ENCODE measurements around the gene RCAN2.

Gene RCAN2

GRCh38 chr6:46217671-46218131 is 273.5 kb downstream of the RCAN2 start:
- H3K27me3 Mint-ChIP-seq: peaks cover 6% of the 10 kb centered on the region
- H3K4me3 Mint-ChIP-seq: no peak overlapping the region
- peaks cover 2% of the 10 kb centered on the region for H3K4me1 Mint-ChIP-seq (ENCODE audit: low read depth)
- no peaks in the 10 kb centered on the region for H3K9me3 Mint-ChIP-seq (ENCODE audit: low read depth)
- H3K27ac Mint-ChIP-seq: no peak overlapping the region
- no peaks in the 10 kb centered on the region for H3K36me3 Mint-ChIP-seq

- Mint-ChIP-seq H3K27ac (no peak overlapping the region), H3K4me1 (ENCODE audit: low read depth) (peaks cover 2% of the 10 kb centered on the region), H3K27me3 (peaks cover 6% of the 10 kb centered on the region), H3K9me3 (ENCODE audit: low read depth) (no peaks in the 10 kb centered on the region), H3K36me3 (no peaks in the 10 kb centered on the region), H3K4me3 (no peak overlapping the region)
Measured at GRCh38 chr6:46216879-46217278, 274.4 kb downstream of the RCAN2 start.

GRCh38 chr6:46215777-46216176 is 275.5 kb downstream of the RCAN2 start:
- Mint-ChIP-seq H3K27me3 (peaks cover 4% of the 10 kb centered on the region), H3K36me3 (no peaks in the 10 kb centered on the region), H3K27ac (no peak overlapping the region), H3K9me3 (ENCODE audit: low read depth) (no peaks in the 10 kb centered on the region), H3K4me1 (ENCODE audit: low read depth) (peaks cover 2% of the 10 kb centered on the region), H3K4me3 (no peak overlapping the region)

DNA sequence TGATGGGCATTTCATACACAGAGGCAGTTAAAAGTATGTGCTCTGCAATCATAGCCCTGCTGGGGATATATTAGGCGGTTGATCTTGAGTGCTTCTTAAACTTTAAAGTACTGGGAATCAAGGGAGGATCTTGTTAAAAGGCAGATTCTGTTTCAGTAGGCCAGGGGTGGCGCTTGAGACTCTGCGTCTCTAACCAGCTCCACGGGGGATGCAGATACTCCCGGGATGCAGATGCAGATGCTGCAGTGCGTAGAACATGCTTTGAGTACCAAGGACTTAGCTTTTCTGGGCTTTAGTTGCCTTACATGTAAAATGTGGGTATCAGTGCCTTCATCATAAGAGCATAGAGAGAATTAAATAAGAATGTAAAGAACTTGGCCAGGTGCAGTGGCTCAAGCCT is 276.0 kb downstream of the RCAN2 start:
- Mint-ChIP-seq H3K4me3 (no peak overlapping the region), H3K36me3 (no peaks in the 10 kb centered on the region), H3K9me3 (ENCODE audit: low read depth) (no peaks in the 10 kb centered on the region), H3K27me3 (peaks cover 4% of the 10 kb centered on the region), H3K4me1 (ENCODE audit: low read depth) (no peaks in the 10 kb centered on the region), H3K27ac (no peak overlapping the region)

DNA sequence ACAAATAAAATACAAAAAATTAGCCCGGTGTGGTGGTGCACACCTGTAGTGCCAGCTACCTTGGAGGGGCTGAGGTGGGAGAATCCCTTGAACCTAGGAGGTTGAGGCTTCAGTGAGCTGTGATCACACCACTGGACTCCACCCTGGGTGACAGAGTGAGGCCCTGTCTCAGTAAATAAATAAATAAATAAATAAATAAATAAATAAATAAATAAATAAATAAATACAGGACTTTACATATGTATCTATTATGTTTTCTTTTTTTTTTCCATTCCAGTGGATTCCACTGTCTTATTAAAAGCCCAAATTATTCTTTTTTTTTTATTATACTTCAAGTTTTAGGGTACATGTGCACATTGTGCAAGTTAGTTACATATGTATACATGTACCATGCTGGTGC is 279.3 kb downstream of the RCAN2 start:
- Mint-ChIP-seq H3K9me3 (ENCODE audit: low read depth) (no peaks in the 10 kb centered on the region), H3K4me1 (ENCODE audit: low read depth) (no peaks in the 10 kb centered on the region), H3K27ac (no peak overlapping the region), H3K36me3 (no peaks in the 10 kb centered on the region), H3K27me3 (peaks cover 9% of the 10 kb centered on the region), H3K4me3 (no peak overlapping the region)

DNA sequence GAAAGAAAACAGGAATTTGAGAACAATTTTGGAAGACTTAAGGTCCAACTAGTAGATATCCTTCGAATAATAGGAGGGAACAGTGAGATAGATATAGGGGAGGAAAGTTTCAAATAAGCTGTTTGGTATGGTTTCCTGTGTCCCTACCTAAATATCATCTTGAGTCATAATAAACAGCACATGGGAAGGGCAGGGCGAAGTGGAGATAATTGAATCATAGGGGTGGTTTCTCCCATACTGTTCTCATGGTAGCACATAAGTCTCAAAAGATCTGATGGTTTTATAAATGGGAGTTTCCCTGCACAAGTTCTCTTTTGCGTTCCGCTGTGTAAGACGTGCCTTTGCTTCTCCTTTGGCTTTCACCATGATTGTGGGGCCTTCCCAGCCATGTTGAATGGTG is 281.0 kb downstream of the RCAN2 start:
- Mint-ChIP-seq H3K27ac (no peak overlapping the region), H3K27me3 (peaks cover 8% of the 10 kb centered on the region), H3K36me3 (no peaks in the 10 kb centered on the region), H3K4me3 (no peak overlapping the region), H3K4me1 (ENCODE audit: low read depth) (no peaks in the 10 kb centered on the region), H3K9me3 (ENCODE audit: low read depth) (no peaks in the 10 kb centered on the region)

GRCh38 chr6:46208303-46208702 is 282.9 kb downstream of the RCAN2 start:
- H3K9me3 Mint-ChIP-seq (ENCODE audit: low read depth): no peaks in the 10 kb centered on the region
- no peak overlapping the region for H3K4me3 Mint-ChIP-seq
- no peak overlapping the region for H3K27ac Mint-ChIP-seq
- no peaks in the 10 kb centered on the region for H3K4me1 Mint-ChIP-seq (ENCODE audit: low read depth)
- peaks cover 4% of the 10 kb centered on the region for H3K27me3 Mint-ChIP-seq
- no peaks in the 10 kb centered on the region for H3K36me3 Mint-ChIP-seq

- H3K4me1 Mint-ChIP-seq (ENCODE audit: low read depth): no peaks in the 10 kb centered on the region
- H3K4me3 Mint-ChIP-seq: no peak overlapping the region
- no peaks in the 10 kb centered on the region for H3K9me3 Mint-ChIP-seq (ENCODE audit: low read depth)
- H3K36me3 Mint-ChIP-seq: no peaks in the 10 kb centered on the region
- no peak overlapping the region for H3K27ac Mint-ChIP-seq
- H3K27me3 Mint-ChIP-seq: peaks cover 4% of the 10 kb centered on the region
Measured at GRCh38 chr6:46207174-46207573, 284.1 kb downstream of the RCAN2 start.

GRCh38 chr6:46204880-46205650 is 286.2 kb downstream of the RCAN2 start:
- Mint-ChIP-seq H3K4me1 (ENCODE audit: low read depth) (no peaks in the 10 kb centered on the region), H3K4me3 (no peak overlapping the region), H3K27ac (no peak overlapping the region), H3K27me3 (peaks cover 4% of the 10 kb centered on the region), H3K9me3 (ENCODE audit: low read depth) (no peaks in the 10 kb centered on the region), H3K36me3 (no peaks in the 10 kb centered on the region)

DNA sequence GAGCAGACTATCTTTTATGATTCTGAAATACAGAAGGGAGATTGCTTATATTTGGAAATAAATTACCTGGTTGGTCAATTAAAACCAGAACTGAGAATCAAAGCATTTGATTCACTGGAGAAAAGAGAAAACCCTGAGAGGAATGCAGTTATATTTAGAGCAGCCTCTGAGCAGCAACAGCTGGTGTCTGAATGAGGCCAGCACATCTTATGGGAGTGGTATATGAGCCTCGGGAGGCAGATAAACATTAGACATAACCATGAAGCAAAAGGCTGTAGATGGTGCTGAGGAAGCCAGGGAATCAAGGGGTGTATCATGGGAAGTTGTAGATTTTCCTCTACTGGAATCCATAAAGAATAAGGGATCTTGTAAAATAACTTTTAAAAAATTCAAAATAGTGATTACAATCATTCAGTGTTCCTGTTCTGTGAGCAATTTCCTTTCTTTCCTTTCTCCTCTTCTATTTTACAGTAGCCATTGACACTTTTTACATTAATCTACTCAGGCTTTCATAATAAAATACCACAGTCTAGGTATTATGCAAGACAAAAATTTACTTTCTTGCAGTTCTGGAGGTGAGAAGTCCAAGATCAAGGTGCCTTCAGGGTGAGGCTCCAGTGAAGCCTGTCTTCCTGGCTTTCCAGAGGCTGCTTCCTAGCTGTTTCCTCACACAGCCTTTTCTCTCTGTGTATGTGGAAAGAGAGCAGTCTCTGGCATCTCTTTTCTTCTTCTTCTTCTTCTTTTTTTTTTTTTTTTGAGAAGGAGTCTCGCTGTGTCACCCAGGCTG is 287.7 kb downstream of the RCAN2 start:
- H3K36me3 Mint-ChIP-seq: no peaks in the 10 kb centered on the region
- H3K4me3 Mint-ChIP-seq: no peak overlapping the region
- no peaks in the 10 kb centered on the region for H3K9me3 Mint-ChIP-seq (ENCODE audit: low read depth)
- H3K27me3 Mint-ChIP-seq: peaks cover 3% of the 10 kb centered on the region
- H3K27ac Mint-ChIP-seq: no peak overlapping the region
- H3K4me1 Mint-ChIP-seq (ENCODE audit: low read depth): no peaks in the 10 kb centered on the region

DNA sequence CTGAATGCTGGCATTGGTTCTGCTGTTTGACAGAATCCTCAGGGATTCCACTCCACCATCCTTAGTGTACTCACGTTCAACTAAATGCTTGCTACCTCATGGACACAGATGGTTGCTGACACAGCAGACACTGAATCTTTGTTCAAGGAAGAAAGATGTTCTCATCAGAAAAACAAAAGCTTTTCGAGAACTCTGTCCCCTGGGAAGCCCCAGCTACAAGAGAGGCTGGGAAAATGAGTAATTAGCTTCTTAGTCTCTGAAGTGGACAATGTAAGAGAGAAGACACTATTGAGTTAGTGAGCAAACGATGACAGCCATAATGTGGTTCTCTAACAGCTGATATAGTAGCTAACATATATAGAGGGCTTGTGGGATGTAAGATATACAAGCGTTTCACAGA is 289.5 kb downstream of the RCAN2 start:
- Mint-ChIP-seq H3K36me3 (no peaks in the 10 kb centered on the region), H3K27ac (no peak overlapping the region), H3K27me3 (no peaks in the 10 kb centered on the region), H3K9me3 (ENCODE audit: low read depth) (no peaks in the 10 kb centered on the region), H3K4me1 (ENCODE audit: low read depth) (no peaks in the 10 kb centered on the region), H3K4me3 (no peak overlapping the region)

DNA sequence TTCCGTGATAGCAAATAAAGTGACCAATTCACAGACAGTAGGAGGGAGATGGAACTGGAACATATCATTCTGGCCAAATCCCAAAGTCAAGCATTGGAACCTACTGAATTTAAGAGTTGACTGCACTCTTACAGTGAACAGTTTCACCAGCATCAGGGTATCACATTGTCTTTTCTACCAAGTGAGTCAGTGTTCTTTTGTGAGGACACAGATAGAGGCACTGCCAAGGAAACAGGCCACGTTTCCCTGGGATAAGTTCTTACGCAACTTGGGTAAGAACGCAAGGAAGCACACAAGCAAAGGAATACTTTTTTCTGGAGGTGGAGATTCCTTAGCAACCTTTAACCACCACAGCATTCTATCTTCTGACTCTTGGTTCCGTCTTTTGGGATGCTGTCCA is 291.9 kb downstream of the RCAN2 start:
- H3K9me3 Mint-ChIP-seq (ENCODE audit: low read depth): no peaks in the 10 kb centered on the region
- no peak overlapping the region for H3K27ac Mint-ChIP-seq
- H3K36me3 Mint-ChIP-seq: no peaks in the 10 kb centered on the region
- peaks cover 4% of the 10 kb centered on the region for H3K27me3 Mint-ChIP-seq
- no peak overlapping the region for H3K4me3 Mint-ChIP-seq
- H3K4me1 Mint-ChIP-seq (ENCODE audit: low read depth): no peaks in the 10 kb centered on the region

GRCh38 chr6:46191961-46192360 is 299.3 kb downstream of the RCAN2 start:
- Mint-ChIP-seq H3K9me3 (ENCODE audit: low read depth) (no peaks in the 10 kb centered on the region), H3K27me3 (peaks cover 12% of the 10 kb centered on the region), H3K4me3 (no peak overlapping the region), H3K27ac (no peak overlapping the region), H3K4me1 (ENCODE audit: low read depth) (no peaks in the 10 kb centered on the region), H3K36me3 (no peaks in the 10 kb centered on the region)

GRCh38 chr6:46190889-46191288 is 300.4 kb downstream of the RCAN2 start:
- H3K9me3 Mint-ChIP-seq (ENCODE audit: low read depth): no peaks in the 10 kb centered on the region
- no peaks in the 10 kb centered on the region for H3K36me3 Mint-ChIP-seq
- no peak overlapping the region for H3K4me3 Mint-ChIP-seq
- no peaks in the 10 kb centered on the region for H3K4me1 Mint-ChIP-seq (ENCODE audit: low read depth)
- H3K27me3 Mint-ChIP-seq: peaks cover 12% of the 10 kb centered on the region
- no peak overlapping the region for H3K27ac Mint-ChIP-seq

- no peaks in the 10 kb centered on the region for H3K4me1 Mint-ChIP-seq (ENCODE audit: low read depth)
- peaks cover 12% of the 10 kb centered on the region for H3K27me3 Mint-ChIP-seq
- H3K27ac Mint-ChIP-seq: no peak overlapping the region
- H3K4me3 Mint-ChIP-seq: no peak overlapping the region
- H3K9me3 Mint-ChIP-seq (ENCODE audit: low read depth): no peaks in the 10 kb centered on the region
- no peaks in the 10 kb centered on the region for H3K36me3 Mint-ChIP-seq
Measured at GRCh38 chr6:46189726-46190125, 301.5 kb downstream of the RCAN2 start.

All from activated naive CD8-positive, alpha-beta T cell (primary cell).